Measurements from ENCODE around the gene ABCC11. TPM values are rescaled to one million over a fixed set of nuclear protein-coding genes. Genes with fewer than 3 reads are reported as not detected.

The ABCC11 gene
- total and polyA plus RNA-seq, 2 experiments from 2014 or later, result 0.23 to 0.76 TPM

- 50 to 53% methylated on average over 6 of the region's 6 CpGs for WGBS, 2 experiments (ENCODE audit: low coverage in 1 of 2, low lambda C conversion rate in 2 of 2, missing lambda C conversion rate in 2 of 2)
- TF ChIP-seq EZH2phosphoT487 (IDR thresholded peaks at IDR 0.05; ENCODE audit: insufficient read depth, low read depth), result no peak
- TF ChIP-seq EZH2 (IDR thresholded peaks at IDR 0.05; ENCODE audit: insufficient read depth, poor library complexity, severe bottlenecking), result no peak
- no peaks in the 10 kb centered on the region for H3K79me2 ChIP-seq (ENCODE audit: insufficient read depth)
- no peaks in the 10 kb centered on the region for H3K9me2 ChIP-seq (ENCODE audit: insufficient read depth)
- in situ Hi-C loops (cut with MboI), result no loop called here
- H3K27ac ChIP-seq, result no peak overlapping the region
- H3K4me3 ChIP-seq, result no peak overlapping the region
- no peak for DNase-seq
- no peaks in the 10 kb centered on the region for H3K9me3 ChIP-seq (ENCODE audit: low read depth)
- no peaks in the 10 kb centered on the region for H4K20me1 ChIP-seq (ENCODE audit: insufficient read depth)
- no peaks in the 10 kb centered on the region for H3K36me3 ChIP-seq (ENCODE audit: low read depth)
- H3K4me1 ChIP-seq (ENCODE audit: insufficient read depth), result no peaks in the 10 kb centered on the region
- H3F3A ChIP-seq (ENCODE audit: insufficient read depth), result no peaks in the 10 kb centered on the region
- no peak overlapping the region for H2AFZ ChIP-seq
- H3K4me2 ChIP-seq (ENCODE audit: unreplicated experiment), result no peak overlapping the region
- no peaks in the 10 kb centered on the region for H3K27me3 ChIP-seq (replicated peaks; ENCODE audit: insufficient read depth)
- H3K9ac ChIP-seq, result no peak overlapping the region
These were observed 45.7 kb downstream of the ABCC11 start for GRCh38 chr16:48201515-48202201.

- 42 to 44% methylated on average over 3 of the region's 3 CpGs for WGBS, 2 experiments (ENCODE audit: low coverage in 1 of 2, low lambda C conversion rate in 2 of 2, missing lambda C conversion rate in 2 of 2)
- Histone ChIP-seq H3K4me3 (no peak overlapping the region), H3K4me1 (ENCODE audit: insufficient read depth) (no peaks in the 10 kb centered on the region), H3K36me3 (ENCODE audit: low read depth) (no peaks in the 10 kb centered on the region), H2AFZ (no peak overlapping the region), H3K27ac (no peak overlapping the region), H3K9ac (no peak overlapping the region), H3K79me2 (ENCODE audit: insufficient read depth) (no peaks in the 10 kb centered on the region), H3K4me2 (ENCODE audit: unreplicated experiment) (no peak overlapping the region), H4K20me1 (ENCODE audit: insufficient read depth) (no peaks in the 10 kb centered on the region), H3K9me3 (ENCODE audit: low read depth) (no peaks in the 10 kb centered on the region), H3K9me2 (ENCODE audit: insufficient read depth) (no peaks in the 10 kb centered on the region), H3K27me3 (replicated peaks; ENCODE audit: insufficient read depth) (no peaks in the 10 kb centered on the region), H3F3A (ENCODE audit: insufficient read depth) (no peaks in the 10 kb centered on the region)
- no peak for TF ChIP-seq EZH2 (IDR thresholded peaks at IDR 0.05; ENCODE audit: insufficient read depth, poor library complexity, severe bottlenecking)
- no peak for TF ChIP-seq EZH2phosphoT487 (IDR thresholded peaks at IDR 0.05; ENCODE audit: insufficient read depth, low read depth)
- in situ Hi-C loops (cut with MboI), result no loop called here
- DNase-seq, result no peak
These were observed 50.0 kb downstream of the ABCC11 start for GRCh38 chr16:48197294-48197693.

GRCh38 chr16:48194828-48195556 lies 52.3 kb downstream of the ABCC11 start:
- no peak overlapping the region for H3K9ac ChIP-seq
- no peaks in the 10 kb centered on the region for H3K36me3 ChIP-seq (ENCODE audit: low read depth)
- H3K4me1 ChIP-seq (ENCODE audit: insufficient read depth), result no peaks in the 10 kb centered on the region
- no peaks in the 10 kb centered on the region for H3K9me2 ChIP-seq (ENCODE audit: insufficient read depth)
- no peaks in the 10 kb centered on the region for H4K20me1 ChIP-seq (ENCODE audit: insufficient read depth)
- in situ Hi-C loops (cut with MboI), result no loop called here
- no peaks in the 10 kb centered on the region for H3K27me3 ChIP-seq (replicated peaks; ENCODE audit: insufficient read depth)
- no peaks in the 10 kb centered on the region for H3F3A ChIP-seq (ENCODE audit: insufficient read depth)
- no peak overlapping the region for H3K27ac ChIP-seq
- H2AFZ ChIP-seq, result no peak overlapping the region
- 14 to 20% methylated on average over 5 of the region's 5 CpGs for WGBS, 2 experiments (ENCODE audit: low coverage in 1 of 2, low lambda C conversion rate in 2 of 2, missing lambda C conversion rate in 2 of 2)
- no peak for DNase-seq
- no peaks in the 10 kb centered on the region for H3K9me3 ChIP-seq (ENCODE audit: low read depth)
- TF ChIP-seq EZH2 (IDR thresholded peaks at IDR 0.05; ENCODE audit: insufficient read depth, poor library complexity, severe bottlenecking), result no peak
- TF ChIP-seq EZH2phosphoT487 (IDR thresholded peaks at IDR 0.05; ENCODE audit: insufficient read depth, low read depth), result no peak
- H3K79me2 ChIP-seq (ENCODE audit: insufficient read depth), result no peaks in the 10 kb centered on the region
- no peak overlapping the region for H3K4me3 ChIP-seq
- H3K4me2 ChIP-seq (ENCODE audit: unreplicated experiment), result no peak overlapping the region

DNA sequence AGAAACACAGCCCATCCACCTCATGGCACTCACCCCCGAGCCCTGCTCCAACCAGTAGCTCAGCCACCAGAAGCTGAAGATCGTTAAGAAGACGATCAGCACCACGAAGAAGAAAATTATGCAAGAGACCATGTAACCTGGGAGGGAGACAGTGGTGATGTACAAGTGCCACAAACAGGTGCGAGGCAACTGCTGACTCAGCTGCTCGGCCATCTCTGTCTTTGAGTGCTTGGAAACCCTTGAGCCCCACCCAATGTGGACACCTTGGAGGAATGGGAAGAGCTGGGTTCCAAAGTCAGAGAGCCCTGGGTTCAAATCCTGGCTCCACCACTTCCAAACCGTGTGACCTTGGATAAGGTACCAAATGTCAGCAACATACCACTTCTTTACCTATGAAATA lies 53.5 kb downstream of the ABCC11 start:
- TF ChIP-seq EZH2 (IDR thresholded peaks at IDR 0.05; ENCODE audit: insufficient read depth, poor library complexity, severe bottlenecking) (no peak), EZH2phosphoT487 (IDR thresholded peaks at IDR 0.05; ENCODE audit: insufficient read depth, low read depth) (no peak)
- no peak overlapping the region for H2AFZ ChIP-seq
- H3K36me3 ChIP-seq (ENCODE audit: low read depth), result no peaks in the 10 kb centered on the region
- in situ Hi-C loops (cut with MboI), result no loop called here
- H3K27ac ChIP-seq, result no peak overlapping the region
- no peaks in the 10 kb centered on the region for H3K4me1 ChIP-seq (ENCODE audit: insufficient read depth)
- H3K79me2 ChIP-seq (ENCODE audit: insufficient read depth), result no peaks in the 10 kb centered on the region
- WGBS, 2 experiments (ENCODE audit: low coverage in 1 of 2, low lambda C conversion rate in 2 of 2, missing lambda C conversion rate in 2 of 2), result 40 to 42% methylated on average over 7 of the region's 7 CpGs
- no peaks in the 10 kb centered on the region for H3K9me3 ChIP-seq (ENCODE audit: low read depth)
- no peak overlapping the region for H3K4me3 ChIP-seq
- H3K9me2 ChIP-seq (ENCODE audit: insufficient read depth), result no peaks in the 10 kb centered on the region
- no peaks in the 10 kb centered on the region for H4K20me1 ChIP-seq (ENCODE audit: insufficient read depth)
- H3K4me2 ChIP-seq (ENCODE audit: unreplicated experiment), result no peak overlapping the region
- DNase-seq, result no peak
- H3F3A ChIP-seq (ENCODE audit: insufficient read depth), result no peaks in the 10 kb centered on the region
- no peak overlapping the region for H3K9ac ChIP-seq
- H3K27me3 ChIP-seq (replicated peaks; ENCODE audit: insufficient read depth), result no peaks in the 10 kb centered on the region
